Raji (cell line): Measurements from ENCODE around the gene MAN2C1.

Source experiments
- POLR2A ChIP-seq: IDR thresholded peaks from 2 replicates; pipeline ENCODE4 v1.6.1; 2011; ENCODE audit warnings: low read depth, low read length, control low read depth; ENCODE audit not compliant: insufficient read depth

The MAN2C1 gene

GRCh38 chr15:75364881-75365280 lies 3.5 kb downstream of the MAN2C1 start:
- TF ChIP-seq POLR2A = no peak

DNA sequence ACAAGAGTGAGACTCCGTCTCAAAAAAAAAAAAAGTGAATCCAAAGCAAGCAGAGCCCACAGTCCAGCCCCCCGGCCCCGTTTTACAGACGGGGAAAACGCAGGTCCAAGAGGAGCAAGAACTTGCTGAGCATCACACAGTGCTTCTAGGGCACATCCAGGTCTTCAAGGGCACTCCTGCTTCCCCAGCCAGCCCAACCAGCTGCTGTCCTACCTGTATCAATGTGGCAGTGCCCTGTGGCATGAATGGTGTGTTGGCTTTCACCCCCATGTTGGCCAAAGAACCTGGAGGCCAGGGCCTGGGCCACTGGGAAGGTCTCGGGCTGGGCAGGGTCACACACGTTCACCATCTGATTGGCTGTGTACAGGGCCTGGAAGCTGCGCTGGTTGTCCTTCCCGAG lies 4.6 kb downstream of the MAN2C1 start:
- TF ChIP-seq POLR2A = no peak

DNA sequence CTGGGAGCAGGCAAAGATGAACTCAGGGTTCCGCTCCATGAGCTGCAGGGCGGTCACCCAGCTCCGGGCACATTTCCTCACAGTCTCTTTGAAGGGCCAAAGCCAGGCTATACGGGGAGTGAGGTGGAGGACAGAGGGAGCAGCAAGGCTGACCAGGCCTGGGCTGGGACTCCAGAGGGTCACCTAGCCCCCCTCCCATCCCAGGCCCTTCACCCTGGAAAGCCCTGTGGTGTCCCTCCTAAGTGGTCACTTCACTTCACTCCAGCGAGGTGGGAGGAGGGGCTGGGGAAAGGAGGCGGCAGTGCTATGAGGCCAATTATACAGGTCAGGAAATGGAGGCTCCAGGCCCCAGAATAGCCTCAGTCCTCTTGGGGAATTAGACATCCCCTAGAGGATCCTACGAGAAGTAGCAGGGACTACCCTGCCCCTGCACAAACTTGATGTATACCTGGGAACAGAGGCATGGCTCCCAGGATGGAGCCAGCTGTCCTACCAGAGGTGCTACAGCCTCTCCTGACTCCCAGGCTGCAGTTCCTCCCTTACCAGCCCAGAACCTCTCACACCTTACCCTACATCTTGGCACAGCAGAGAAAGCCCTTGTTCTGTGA lies 5.7 kb downstream of the MAN2C1 start:
- TF ChIP-seq POLR2A = no peak

DNA sequence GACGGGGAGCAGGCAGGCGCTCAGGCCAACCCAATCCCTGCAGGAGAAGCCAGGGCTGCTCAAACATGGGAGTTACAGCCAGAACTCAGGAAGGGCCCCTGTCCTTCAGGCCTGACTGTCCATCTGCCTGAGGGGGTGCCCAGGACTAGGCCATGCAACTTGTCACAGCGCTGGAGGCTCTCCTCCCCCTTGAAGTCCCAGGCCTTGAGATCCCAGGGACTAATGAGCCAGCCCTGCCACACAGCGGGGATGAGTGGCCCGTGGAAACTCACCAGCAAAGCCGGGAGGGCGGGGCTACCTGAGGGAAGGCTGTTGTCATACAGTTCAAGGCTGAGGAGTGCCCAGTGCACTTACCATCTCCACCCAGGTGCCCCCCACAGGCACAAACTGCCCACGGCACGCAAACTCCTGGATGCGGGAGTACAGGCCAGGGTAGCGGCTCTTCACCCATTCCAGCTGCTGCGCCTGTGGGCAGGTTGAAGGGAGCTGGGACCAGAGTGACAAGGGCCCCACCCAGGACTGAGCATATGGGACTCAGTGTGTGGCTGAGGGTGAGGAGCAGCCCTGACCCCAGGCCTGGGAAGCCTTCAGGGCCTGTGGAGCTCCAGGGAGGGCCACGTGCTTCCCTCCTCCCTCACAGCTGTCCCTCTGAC lies 6.3 kb downstream of the MAN2C1 start:
- TF ChIP-seq POLR2A = no peak

- no peak for TF ChIP-seq POLR2A
Observed at GRCh38 chr15:75361361-75361988, 6.9 kb downstream of the MAN2C1 start.

DNA sequence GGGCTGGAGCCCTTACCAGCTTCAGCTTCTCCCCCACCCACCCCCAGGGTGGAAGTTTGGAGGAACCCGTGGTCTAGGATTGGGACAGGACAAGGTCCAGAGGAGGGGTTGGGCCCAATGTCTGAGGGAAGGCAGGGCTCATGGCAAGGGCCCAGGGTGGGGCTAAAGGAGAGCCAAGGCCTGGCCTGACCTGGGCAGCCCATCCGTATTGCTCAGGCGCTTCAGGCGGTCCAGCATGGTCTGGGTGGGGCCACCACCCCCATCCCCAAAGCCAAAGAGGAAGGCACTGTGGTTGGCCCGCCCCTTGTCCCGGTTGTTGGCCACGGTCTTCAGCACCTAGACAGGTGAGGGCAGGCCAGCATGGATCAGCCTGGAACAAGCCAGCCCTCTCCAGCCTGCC lies 7.6 kb downstream of the MAN2C1 start:
- no peak for TF ChIP-seq POLR2A

- TF ChIP-seq POLR2A = no peak
Observed at GRCh38 chr15:75360391-75360790, 8.0 kb downstream of the MAN2C1 start.

GRCh38 chr15:75359537-75360250 lies 8.7 kb downstream of the MAN2C1 start:
- no peak for TF ChIP-seq POLR2A

DNA sequence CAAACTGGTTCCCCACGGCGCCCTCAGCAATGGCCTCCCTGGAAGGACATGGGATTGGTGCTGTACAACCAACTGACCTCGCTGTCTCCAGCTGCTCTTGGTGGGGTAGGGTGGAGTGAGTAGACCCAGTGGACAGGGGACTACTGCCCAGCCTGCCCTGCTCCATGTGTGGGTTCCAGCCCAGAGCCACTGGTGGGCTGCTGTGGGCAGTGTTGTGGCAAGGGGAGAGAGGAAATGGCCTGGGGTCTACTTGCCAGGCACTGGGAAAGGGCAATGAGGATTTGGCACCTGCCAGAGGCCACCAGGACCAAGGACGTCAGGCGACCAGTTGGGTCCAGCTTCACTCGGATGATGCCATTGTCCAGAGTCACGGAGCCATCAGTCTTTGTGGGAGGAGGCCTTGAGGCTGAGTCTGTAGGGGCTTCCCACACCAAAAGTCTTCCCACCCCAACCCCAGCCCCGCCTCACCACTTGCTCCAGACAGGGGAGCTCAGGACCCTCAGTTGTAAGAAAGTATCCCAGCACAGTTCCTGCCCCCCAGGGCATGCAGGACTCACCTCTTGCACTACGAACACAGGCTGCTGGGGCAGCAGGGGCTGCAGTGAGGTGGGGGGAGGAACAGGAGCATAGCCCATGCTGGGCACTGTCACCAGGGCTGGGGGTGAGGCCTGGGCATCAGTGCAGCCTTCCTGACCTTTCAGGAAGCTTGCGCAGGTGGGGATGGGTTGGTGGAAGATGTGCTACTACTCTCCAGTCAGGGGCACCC lies 9.5 kb downstream of the MAN2C1 start:
- TF ChIP-seq POLR2A = no peak

DNA sequence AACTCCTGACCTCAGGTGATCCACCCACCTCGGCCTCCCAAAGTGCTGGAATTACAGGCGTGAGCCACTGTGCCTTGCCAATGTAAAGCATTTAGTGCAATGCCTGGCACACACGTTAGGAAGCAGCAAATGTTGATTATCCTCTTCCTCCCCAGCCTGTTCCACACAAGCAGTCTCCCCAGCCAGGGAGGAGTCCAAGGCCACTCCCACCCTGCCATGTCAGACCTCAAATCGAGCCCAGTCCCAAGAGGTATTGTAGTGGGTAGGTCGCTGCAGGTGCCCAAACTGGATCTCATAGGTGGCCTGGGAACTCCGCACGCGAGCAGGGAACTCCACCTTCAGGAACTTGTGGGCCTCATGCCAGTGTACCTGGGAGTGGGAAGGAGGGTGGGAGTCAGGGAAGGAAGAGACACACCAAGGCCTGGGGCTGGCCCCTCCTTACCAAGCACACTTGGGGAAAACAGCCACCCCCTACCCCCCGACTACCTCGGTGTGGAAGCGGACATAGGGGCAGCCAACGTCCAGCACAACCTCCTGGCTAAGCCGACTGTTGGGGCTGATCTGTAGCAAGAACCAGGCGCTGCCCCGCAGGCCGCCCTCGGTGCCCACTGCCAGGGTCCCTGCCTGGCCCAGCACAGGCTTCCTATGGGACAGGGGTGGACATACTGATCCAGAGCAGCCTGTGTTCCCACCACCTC lies 10.3 kb downstream of the MAN2C1 start:
- no peak for TF ChIP-seq POLR2A

DNA sequence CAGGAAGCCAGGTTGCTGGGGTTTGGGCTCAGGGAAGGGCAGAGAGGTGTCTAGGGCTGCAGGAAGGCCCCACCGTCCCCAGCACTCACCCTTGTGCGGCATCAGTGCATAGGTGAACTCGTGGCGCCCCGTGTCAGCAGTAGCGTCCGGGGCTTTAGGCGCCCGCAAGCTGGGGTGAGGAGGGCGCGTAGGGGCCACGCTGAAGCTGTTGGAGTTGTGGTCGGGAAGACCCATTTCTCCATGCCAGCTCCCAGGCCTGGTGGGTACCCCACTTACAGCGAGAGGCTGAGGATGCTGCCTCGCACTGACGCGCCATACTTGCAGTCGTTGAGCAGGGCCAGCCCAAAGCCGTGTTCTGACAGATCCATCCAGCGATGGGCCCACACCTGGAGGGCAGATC lies 11.9 kb downstream of the MAN2C1 start:
- no peak for TF ChIP-seq POLR2A

DNA sequence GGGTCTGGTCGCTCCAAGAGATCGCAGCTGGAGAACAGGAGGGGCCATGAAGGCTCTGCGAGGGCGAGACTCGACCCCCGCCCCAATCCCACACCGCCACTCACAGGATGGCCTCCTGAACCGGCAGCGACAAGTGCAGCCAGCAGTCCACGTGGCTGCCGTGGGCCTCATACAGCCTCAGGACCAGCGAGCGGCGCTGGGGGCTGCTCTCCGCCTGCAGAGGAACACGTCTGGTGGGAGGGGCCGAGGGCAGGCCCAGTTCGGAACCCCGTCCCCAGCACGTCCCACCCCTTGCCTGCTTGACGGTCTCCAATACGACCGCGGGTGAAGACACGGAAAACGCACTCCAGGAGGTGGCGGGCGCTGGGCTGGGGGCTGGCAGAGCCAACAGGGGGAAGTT lies 12.4 kb downstream of the MAN2C1 start:
- no peak for TF ChIP-seq POLR2A

GRCh38 chr15:75355369-75355768 lies 13.0 kb downstream of the MAN2C1 start:
- no peak for TF ChIP-seq POLR2A

DNA sequence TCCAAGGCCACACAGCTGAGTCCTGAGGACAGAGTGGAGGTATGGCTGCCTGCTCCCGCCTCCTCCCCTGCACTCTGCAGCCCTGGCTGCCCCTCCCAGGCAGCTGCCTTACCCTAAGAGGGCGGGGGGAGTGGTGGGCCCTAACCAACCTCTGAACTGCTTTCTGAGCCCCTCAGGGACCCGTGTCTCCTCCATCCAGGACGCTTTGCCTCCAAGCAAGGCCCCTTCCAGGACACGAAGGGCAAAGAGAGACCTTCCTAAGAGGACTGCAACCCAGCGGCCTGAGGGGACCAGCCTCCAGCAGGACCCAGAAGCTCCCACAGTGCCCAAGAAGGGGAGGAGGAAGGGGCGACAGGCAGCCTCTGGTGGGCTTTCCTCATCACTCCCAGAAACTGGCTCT lies 14.0 kb downstream of the MAN2C1 start:
- no peak for TF ChIP-seq POLR2A

- TF ChIP-seq POLR2A = no peak
Observed at GRCh38 chr15:75353604-75354003, 14.8 kb downstream of the MAN2C1 start.
